HG02642 (cell line): ENCODE data around the gene KRTAP4-11.
"Not testable (repeated sequence)": the region's sequence is repeated elsewhere in the genome, so short reads cannot be mapped to it uniquely, and the experiment has no call there.

Experiments
- ATAC-seq: cut with Tn5 transposase; IDR thresholded peaks from one replicate; pipeline ENCODE4 v1.9.1; 2021; ENCODE audit warnings: mild to moderate bottlenecking; ENCODE audit not compliant: unreplicated experiment, poor library complexity

The KRTAP4-11 gene

DNA sequence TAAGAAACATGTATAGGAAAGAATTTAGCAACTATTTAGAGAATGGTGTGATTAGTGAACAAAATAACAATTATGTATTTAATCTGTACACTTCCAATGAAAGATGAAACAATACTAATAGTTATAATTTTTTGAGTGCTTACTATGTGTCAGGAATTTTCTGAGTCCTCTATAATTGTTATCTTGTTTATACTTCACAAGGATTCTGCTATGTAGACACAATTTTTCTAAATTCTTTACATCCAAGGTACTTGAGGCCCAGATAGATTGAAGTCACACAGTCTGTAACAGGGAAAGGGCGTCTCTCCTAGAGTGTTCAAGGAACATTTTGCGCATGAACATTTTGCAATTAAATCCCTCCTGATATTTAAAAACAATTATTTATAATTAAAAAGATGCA lies 6.9 kb upstream of the KRTAP4-11 start:
- ATAC-seq: no peak

DNA sequence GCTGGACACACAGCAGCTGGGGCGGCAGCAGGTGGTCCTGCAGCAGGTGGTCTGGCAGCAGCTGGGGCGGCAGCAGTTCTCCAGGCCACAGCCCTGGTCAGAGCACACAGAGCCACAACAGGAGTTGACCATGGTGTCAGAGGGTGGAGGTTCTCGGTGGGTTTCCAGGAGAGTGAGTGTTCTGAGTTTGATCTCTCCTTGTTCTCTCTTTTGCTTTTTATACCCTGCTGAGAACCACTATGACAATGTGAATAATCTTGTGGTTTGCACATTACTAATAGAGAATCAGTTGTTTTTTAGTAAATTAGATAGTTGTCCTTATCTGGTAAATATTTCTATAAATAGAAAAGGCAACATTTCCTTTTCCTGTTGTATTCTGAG lies 5.8 kb upstream of the KRTAP4-11 start, which contains the start of gene KRTAP4-12:
TSS of gene KRTAP4-12 (minus strand) at position 192 of the 381 bp plus-strand sequence. CDS start at position 132, 60 bp downstream.
- not testable (repeated sequence) for ATAC-seq

- ATAC-seq: not testable (repeated sequence)
Measured at GRCh38 chr17:41123292-41123990, 5.3 kb upstream of the KRTAP4-11 start.

- no peak for ATAC-seq
Measured at GRCh38 chr17:41121742-41122141, 3.6 kb upstream of the KRTAP4-11 start.

- ATAC-seq: not testable (repeated sequence)
Measured at GRCh38 chr17:41119696-41120690, 1.8 kb upstream of the KRTAP4-11 start.

DNA sequence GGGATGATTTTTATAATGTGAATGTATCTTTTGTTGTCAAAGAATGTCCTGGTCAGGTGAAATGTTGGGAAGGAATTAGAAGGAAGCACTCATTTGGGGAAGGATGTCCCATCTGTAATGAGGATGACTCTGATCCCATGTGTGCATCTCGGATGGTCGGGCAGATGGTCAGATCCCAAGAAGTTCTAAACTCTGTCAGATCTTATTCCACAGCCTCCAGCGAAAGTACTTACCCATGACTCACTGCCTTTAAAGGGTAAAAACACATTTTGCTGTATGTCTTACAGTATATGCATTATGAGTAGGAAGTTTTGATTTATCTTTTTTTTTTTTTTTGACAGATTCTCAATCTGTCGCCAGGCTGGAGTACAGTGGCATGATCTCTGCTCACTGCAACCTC lies 548 bp upstream of the KRTAP4-11 start:
- ATAC-seq: no peak

DNA sequence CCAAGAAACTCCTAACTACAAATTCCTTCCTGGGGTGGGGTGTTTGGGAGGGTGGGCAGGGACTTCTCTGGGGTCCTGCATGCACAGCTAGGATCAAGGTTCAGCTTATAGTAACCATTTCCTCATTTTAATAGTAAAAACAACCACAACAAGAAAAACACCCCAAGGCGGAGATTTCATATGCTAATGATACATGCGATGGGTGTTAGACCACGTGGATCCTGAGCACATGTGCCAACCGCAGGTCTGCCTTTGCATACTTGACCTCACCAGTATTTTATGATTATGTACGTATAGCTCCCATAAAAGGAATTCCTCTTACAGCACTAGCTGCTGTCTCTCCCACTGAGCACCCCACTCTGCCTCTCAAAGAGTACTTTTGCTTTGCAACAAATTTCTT lies 1.9 kb downstream of the KRTAP4-11 start:
- ATAC-seq: no peak

- no peak for ATAC-seq
Measured at GRCh38 chr17:41111151-41111885, 6.9 kb downstream of the KRTAP4-11 start.

DNA sequence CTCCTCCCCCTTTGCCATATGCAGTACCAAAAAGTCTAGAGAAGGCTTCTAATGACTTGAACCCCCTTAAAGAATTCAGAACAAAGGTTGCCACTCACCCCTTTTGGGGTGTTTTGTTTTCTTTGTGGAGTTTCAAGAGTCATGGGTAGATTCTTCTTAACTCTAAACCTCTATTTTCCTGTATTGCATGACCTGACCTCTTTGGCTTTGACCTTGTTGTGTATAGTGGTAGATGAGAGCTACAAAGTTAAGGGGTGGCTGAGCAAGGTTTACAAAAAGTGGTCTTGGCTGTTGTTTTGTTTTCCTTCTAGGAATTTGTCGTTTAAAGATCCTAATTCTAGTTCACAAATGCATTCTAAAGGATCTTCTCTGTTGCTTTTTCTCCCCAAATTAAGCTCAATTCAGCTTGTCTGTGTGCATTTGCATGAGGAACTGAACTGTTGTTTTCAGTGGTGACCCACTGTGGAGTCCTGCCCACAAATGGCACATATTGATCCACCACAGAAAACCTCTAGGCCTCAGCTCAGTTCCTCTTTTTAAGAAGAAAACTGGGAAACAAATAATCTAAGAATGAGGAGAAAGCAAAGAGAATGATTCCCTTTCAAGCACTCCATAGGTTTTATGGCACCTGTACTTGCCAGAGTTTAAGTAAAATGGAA lies 9.3 kb downstream of the KRTAP4-11 start:
- ATAC-seq: not testable (repeated sequence)

DNA sequence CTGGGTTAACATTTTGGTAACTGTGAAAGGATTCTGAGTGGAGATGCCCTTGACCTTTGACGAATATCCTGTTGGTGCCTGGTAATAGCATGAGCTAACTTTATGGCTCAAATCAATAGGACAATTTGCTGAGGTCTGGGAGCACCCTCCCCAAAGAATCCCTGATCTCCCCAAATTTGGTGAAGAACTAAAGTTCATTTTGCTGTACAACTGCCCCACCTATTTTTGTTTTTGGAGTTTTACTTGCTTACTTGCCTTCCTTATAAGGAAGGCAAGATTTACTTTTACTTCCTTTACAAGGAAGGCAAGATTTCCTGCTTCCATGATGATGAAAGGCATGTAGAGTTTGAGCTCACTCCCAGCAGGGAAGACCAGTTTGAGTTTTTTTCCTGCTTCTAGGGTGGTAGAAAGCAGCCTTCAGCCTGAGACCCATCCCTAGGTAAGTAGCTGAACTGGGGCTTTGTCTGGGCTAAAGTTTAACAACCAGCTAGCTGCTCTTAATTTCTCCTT lies 10.2 kb downstream of the KRTAP4-11 start:
- no peak for ATAC-seq

GRCh38 chr17:41105347-41105746 lies 12.8 kb downstream of the KRTAP4-11 start, which contains the start of gene KRTAP4-9:
Gene KRTAP4-9 (plus strand): TSS chr17:41105389. CDS start chr17:41105389, 0 bp downstream.
- not testable (repeated sequence) for ATAC-seq

- ATAC-seq: not testable (repeated sequence)
Measured at GRCh38 chr17:41104386-41105038, 13.7 kb downstream of the KRTAP4-11 start.

- no peak for ATAC-seq
Measured at GRCh38 chr17:41103896-41104295, 14.3 kb downstream of the KRTAP4-11 start.

DNA sequence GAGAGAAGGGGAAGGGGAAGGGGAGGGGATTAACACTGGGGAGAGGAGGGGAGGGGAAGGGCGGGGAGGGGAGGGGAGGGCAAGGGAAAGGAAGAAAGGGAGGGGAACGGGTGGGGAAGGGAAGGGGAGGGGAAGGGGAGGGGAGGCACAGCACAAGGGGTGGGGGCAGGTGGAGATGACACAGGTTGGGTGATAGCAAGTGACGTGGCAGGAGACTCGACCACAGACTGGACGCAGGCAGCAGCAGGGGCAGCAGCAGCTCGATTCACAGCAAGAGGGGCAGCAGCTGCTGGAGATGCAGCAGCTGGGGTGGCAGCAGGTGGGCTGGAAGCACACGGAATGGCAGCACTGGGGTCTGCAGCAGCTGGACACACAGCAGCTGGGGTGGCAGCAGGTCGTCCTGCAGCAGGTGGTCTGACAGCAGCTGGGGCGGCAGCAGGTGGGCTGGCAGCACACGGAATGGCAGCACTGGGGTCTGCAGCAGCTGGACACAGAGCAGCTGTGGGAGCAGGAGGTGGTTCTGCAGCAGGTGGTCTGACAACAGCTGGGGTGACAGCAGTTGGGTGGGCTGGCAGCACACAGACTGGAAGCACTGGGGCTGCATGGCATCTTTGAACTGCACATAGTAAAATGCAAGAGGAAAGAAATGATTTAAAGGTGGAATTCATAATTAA lies 16.4 kb downstream of the KRTAP4-11 start, which contains the start of gene KRTAP4-16:
TSS of gene KRTAP4-16 (minus strand) at position 624 of the 674 bp plus-strand sequence. CDS start at position 624, 0 bp downstream.
- ATAC-seq: no peak

DNA sequence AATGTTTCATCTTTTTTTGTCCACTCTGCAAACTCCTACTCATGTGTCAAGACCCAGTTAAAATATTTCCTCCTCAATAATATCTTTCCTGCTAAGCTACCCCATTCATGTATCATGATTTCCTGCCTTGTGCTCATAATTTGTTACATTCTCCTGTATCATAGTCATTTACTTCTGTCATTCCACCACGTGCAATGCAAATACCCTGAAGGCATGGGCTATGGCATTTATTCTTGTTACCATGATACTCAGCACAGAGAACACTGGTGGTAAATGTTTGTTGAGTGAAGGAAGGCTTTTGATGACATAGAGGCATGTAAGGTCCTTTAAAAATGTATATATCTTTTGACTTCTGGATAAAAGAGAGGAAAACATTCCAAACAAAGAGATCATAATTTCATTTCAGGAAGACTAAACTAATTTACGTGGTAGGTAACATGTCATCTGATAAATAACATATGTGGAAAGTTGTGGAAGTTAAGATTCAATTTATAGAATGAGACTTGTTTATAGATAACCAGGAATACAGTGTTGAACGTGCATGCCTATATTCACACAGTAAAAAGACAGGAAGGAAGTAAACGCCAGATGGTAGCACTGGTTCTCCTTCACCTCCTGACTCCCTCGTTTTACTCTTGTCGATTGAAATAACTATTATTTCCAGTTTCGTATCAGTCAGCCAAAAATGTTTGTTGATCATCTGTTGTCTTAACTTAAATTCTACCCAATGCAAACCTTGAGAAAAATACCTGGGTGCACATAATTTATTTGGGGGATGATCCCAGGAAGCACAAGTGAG lies 18.3 kb downstream of the KRTAP4-11 start:
- ATAC-seq: not testable (repeated sequence)

DNA sequence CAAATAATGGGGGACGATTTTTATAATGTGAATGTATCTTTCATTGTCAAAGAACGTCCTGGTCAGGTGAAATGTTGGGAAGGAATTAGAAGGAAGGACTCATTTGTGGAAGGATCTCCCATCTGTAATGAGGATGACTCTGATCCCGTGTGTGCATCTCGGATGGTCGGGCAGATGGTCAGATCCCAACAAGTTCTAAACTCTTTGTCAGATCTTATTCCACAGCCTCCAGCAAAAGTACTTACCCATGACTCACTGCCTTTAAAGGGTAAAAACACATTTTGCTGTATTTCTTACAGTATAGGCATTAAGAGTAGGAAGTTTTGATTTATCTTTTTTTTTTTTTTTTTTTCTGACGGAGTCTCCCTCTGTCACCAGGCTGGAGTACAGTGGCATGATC lies 19.7 kb downstream of the KRTAP4-11 start:
- ATAC-seq: no peak

DNA sequence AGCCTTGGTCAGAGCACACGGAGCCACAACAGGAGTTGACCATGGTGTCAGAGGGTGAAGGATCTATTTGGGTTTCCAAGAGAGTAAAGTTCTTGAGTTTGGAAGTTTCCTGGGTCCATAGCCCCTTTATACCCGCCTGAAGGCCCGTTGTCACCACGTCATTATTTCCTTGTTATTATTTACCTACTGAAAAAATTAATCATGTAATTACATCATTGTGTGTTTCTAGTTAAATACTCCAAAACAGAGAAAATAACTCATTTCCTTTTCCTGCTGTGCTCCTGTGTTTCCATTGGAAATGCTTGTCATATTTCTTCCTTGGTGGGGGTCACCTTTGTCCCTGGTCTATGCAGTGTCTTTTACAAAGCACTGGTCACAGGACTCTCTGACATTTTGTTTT lies 20.1 kb downstream of the KRTAP4-11 start, which contains the start of gene KRTAP4-8:
TSS of gene KRTAP4-8 (minus strand) at position 101 of the 400 bp plus-strand sequence. CDS start at position 43, 58 bp downstream.
- no peak for ATAC-seq
